Right atrium auricular region (tissue), 2 donors: ENCODE data around the gene OR4B1. TPM values are rescaled to one million over a fixed set of nuclear protein-coding genes. Genes with fewer than 3 reads are reported as not detected.

Source experiments
- DNase-seq: peaks from one replicate; pipeline ENCODE4 v3.0.0-alpha.2; 2019; ENCODE audit warnings: low spot score
- H3K27ac ChIP-seq, 2 donors: fragments of 200-600 bp; sonication (generic); 1 replicate in 1 of 2; 2 replicates in 1 of 2; pipeline ENCODE4 v1.5.1; 2016 to 2019
- H3K27me3 ChIP-seq, 2 donors: fragments of 200-600 bp; sonication (generic); one replicate each; pipeline versions ENCODE4 v1.5.1 to v1.6.0; 2017 to 2019
- H3K36me3 ChIP-seq: fragments of 200-600 bp; sonication (generic); one replicate; pipeline ENCODE4 v1.5.1; 2016
- H3K4me1 ChIP-seq, 2 donors: fragments of 200-600 bp; sonication (generic); one replicate each; pipeline versions ENCODE4 v1.5.1 to v1.6.0; 2017 to 2019
- H3K4me3 ChIP-seq, 2 donors: fragments of 200-600 bp; sonication (generic); 1 replicate in 1 of 2; 2 replicates in 1 of 2; pipeline ENCODE4 v1.5.1; 2017 to 2019; ENCODE audit warnings: mild to moderate bottlenecking in 1 of 2, moderate library complexity in 1 of 2
- H3K9me3 ChIP-seq, 2 donors: fragments of 200-600 bp; sonication (generic); one replicate each; pipeline ENCODE4 v1.5.1; 2019
- CTCF ChIP-seq, 2 donors: fragments of 200-600 bp; sonication (generic); IDR thresholded peaks; one replicate each; pipeline ENCODE4 v1.5.1; 2019; ENCODE audit warnings: antibody characterized with exemption in 2 of 2
- total RNA-seq, 2 donors: library from RNA; depleted of rRNA; stranded (reverse); fragments of >200 nt; gene quantifications; one replicate each; pipeline ENCODE4 v1.1.0, GENCODE V29; 2016

OR4B1 gene
- total RNA-seq, result not detected

- H3K27ac ChIP-seq, result no peak within 1 kb of the TSS
- no peak for DNase-seq
- no peaks in the 10 kb centered on the region for H3K27me3 ChIP-seq
- no peak for TF ChIP-seq CTCF (IDR thresholded peaks at IDR 0.05)
- H3K36me3 ChIP-seq, result no peaks in the 10 kb centered on the region
- H3K4me3 ChIP-seq, result no peak within 1 kb of the TSS
- no peaks in the 10 kb centered on the region for H3K9me3 ChIP-seq
- H3K4me1 ChIP-seq, result no peaks in the 10 kb centered on the region
These were observed at the start of gene OR4B1 for GRCh38 chr11:48216510-48216909. Gene OR4B1, plus strand, starts transcription at chr11:48216810. Its CDS starts 0 bp downstream, at chr11:48216810.

- Histone ChIP-seq H3K9me3 (no peaks in the 10 kb centered on the region), H3K4me3 (no peak overlapping the region), H3K36me3 (no peaks in the 10 kb centered on the region), H3K4me1 (peaks cover 0 to 42% of the 10 kb centered on the region in 2 donors), H3K27me3 (no peaks in the 10 kb centered on the region), H3K27ac (no peak overlapping the region)
- no peak for TF ChIP-seq CTCF (IDR thresholded peaks at IDR 0.05)
- no peak for DNase-seq
These were observed 49.2 kb upstream of the OR4B1 start for GRCh38 chr11:48167380-48167779.

GRCh38 chr11:48168815-48169214, 47.8 kb upstream of the OR4B1 start:
- Histone ChIP-seq H3K4me1 (peaks cover 0 to 49% of the 10 kb centered on the region in 2 donors), H3K27ac (peak overlapping the region; percentile 74 to 78), H3K36me3 (no peaks in the 10 kb centered on the region), H3K27me3 (no peaks in the 10 kb centered on the region), H3K9me3 (no peaks in the 10 kb centered on the region), H3K4me3 (no peak overlapping the region)
- TF ChIP-seq CTCF (IDR thresholded peaks at IDR 0.05), result no peak
- DNase-seq, result no peak

GRCh38 chr11:48169259-48169658, 47.4 kb upstream of the OR4B1 start:
- peak overlapping the region; percentile 74 to 78 for H3K27ac ChIP-seq
- DNase-seq, result no peak
- H3K4me1 ChIP-seq, result peaks cover 0 to 49% of the 10 kb centered on the region in 2 donors

GRCh38 chr11:48169717-48170116, 46.9 kb upstream of the OR4B1 start:
- no peak overlapping the region for H3K4me3 ChIP-seq

More at GRCh38 chr11:48169259-48169658, 47.4 kb upstream of the OR4B1 start:
- Histone ChIP-seq H3K27me3 (no peaks in the 10 kb centered on the region), H3K36me3 (no peaks in the 10 kb centered on the region), H3K9me3 (no peaks in the 10 kb centered on the region), H3K4me3 (no peak overlapping the region)
- TF ChIP-seq CTCF (IDR thresholded peaks at IDR 0.05), result no peak

More at GRCh38 chr11:48169717-48170116, 46.9 kb upstream of the OR4B1 start:
- DNase-seq, result no peak
- peak overlapping the region; percentile 74 to 78 for H3K27ac ChIP-seq
- H3K36me3 ChIP-seq, result no peaks in the 10 kb centered on the region
- no peaks in the 10 kb centered on the region for H3K27me3 ChIP-seq
- H3K9me3 ChIP-seq, result no peaks in the 10 kb centered on the region
- peaks cover 0 to 49% of the 10 kb centered on the region in 2 donors for H3K4me1 ChIP-seq
- no peak for TF ChIP-seq CTCF (IDR thresholded peaks at IDR 0.05)
